NCI-H146 treated with DMSO at 0.1 percent for 48 hours (cell line): ENCODE results near the gene NDUFS2.

Experiments used
- DNase-seq: peaks from one replicate; lab custom pipeline; 2025; ENCODE audit not compliant: unreplicated experiment; lab: John Stamatoyannopoulos, UW

The NDUFS2 gene

GRCh38 chr1:161201836-161202712 lies at the start of gene NDUFS2:
Gene NDUFS2 (plus strand): TSS chr1:161202367. CDS start chr1:161202386, 19 bp downstream.
- DNase-seq = peak; percentile 95

- no peak for DNase-seq
These were observed 49.0 kb upstream of the NDUFS2 start for GRCh38 chr1:161153176-161153575.

- peak; percentile 77 for DNase-seq
These were observed 48.4 kb upstream of the NDUFS2 start, which contains the start of gene UFC1 for GRCh38 chr1:161153682-161154337. Gene UFC1 (plus strand): TSS chr1:161153978. CDS start chr1:161153998, 20 bp downstream.

GRCh38 chr1:161157867-161158266 lies 44.3 kb upstream of the NDUFS2 start:
- no peak for DNase-seq

- no peak for DNase-seq
These were observed 43.7 kb upstream of the NDUFS2 start for GRCh38 chr1:161158316-161159010.

- DNase-seq = peak; percentile 85
These were observed 42.9 kb upstream of the NDUFS2 start, which contains the start of gene USP21 for GRCh38 chr1:161159087-161159912. Gene USP21 (plus strand): TSS chr1:161159500. CDS start chr1:161160641, 1,141 bp downstream.

GRCh38 chr1:161159913-161160243 lies 42.3 kb upstream of the NDUFS2 start:
- DNase-seq = no peak

- DNase-seq = no peak
These were observed 41.5 kb upstream of the NDUFS2 start for GRCh38 chr1:161160671-161161145.

GRCh38 chr1:161161652-161162051 lies 40.5 kb upstream of the NDUFS2 start:
- no peak for DNase-seq

- no peak for DNase-seq
These were observed 40.1 kb upstream of the NDUFS2 start for GRCh38 chr1:161162052-161162451.

GRCh38 chr1:161162806-161163205 lies 39.4 kb upstream of the NDUFS2 start:
- DNase-seq = no peak

- DNase-seq = no peak
These were observed 38.4 kb upstream of the NDUFS2 start for GRCh38 chr1:161163793-161164192.

GRCh38 chr1:161164901-161165610 lies 37.1 kb upstream of the NDUFS2 start:
- DNase-seq = no peak

GRCh38 chr1:161165742-161166668 lies 36.2 kb upstream of the NDUFS2 start, which contains the start of gene PPOX:
Gene PPOX (plus strand): TSS chr1:161166426. CDS start chr1:161166848, 422 bp downstream.
- DNase-seq = peak; percentile 97

- DNase-seq = peak; percentile 16
These were observed 35.3 kb upstream of the NDUFS2 start for GRCh38 chr1:161166669-161167548.

- no peak for DNase-seq
These were observed 33.3 kb upstream of the NDUFS2 start for GRCh38 chr1:161168906-161169305.

GRCh38 chr1:161171191-161171590 lies 31.0 kb upstream of the NDUFS2 start:
- DNase-seq = no peak

- DNase-seq = no peak
These were observed 30.5 kb upstream of the NDUFS2 start for GRCh38 chr1:161171696-161172095.
